ENCODE results near the gene LDLRAD4.

LDLRAD4 gene

GRCh38 chr18:13370995-13371625, 152.6 kb downstream of the LDLRAD4 start:
- DNase-seq (ENCODE audit: low spot score), result peak; percentile 31

- DNase-seq (ENCODE audit: low spot score), result peak; percentile 37
Observed at GRCh38 chr18:13371689-13372418, 153.3 kb downstream of the LDLRAD4 start.

GRCh38 chr18:13372531-13372951, 154.0 kb downstream of the LDLRAD4 start:
- DNase-seq (ENCODE audit: low spot score), result peak; percentile 45

GRCh38 chr18:13374096-13374467, 155.5 kb downstream of the LDLRAD4 start:
- DNase-seq (ENCODE audit: low spot score), result peak; percentile 37

GRCh38 chr18:13374468-13375301, 156.1 kb downstream of the LDLRAD4 start:
- peak; percentile 30 for DNase-seq (ENCODE audit: low spot score)

GRCh38 chr18:13375302-13376255, 157.0 kb downstream of the LDLRAD4 start:
- peak; percentile 31 for DNase-seq (ENCODE audit: low spot score)

GRCh38 chr18:13376298-13376840, 157.8 kb downstream of the LDLRAD4 start:
- no peak for DNase-seq (ENCODE audit: low spot score)

GRCh38 chr18:13376841-13377351, 158.3 kb downstream of the LDLRAD4 start:
- no peak for DNase-seq (ENCODE audit: low spot score)

GRCh38 chr18:13377496-13377895, 158.9 kb downstream of the LDLRAD4 start:
- DNase-seq (ENCODE audit: low spot score), result no peak

- DNase-seq (ENCODE audit: low spot score), result no peak
Observed at GRCh38 chr18:13378150-13378549, 159.6 kb downstream of the LDLRAD4 start.

- DNase-seq (ENCODE audit: low spot score), result no peak
Observed at GRCh38 chr18:13379062-13379865, 160.7 kb downstream of the LDLRAD4 start.

GRCh38 chr18:13379930-13380690, 161.6 kb downstream of the LDLRAD4 start:
- DNase-seq (ENCODE audit: low spot score), result no peak

- no peak for DNase-seq (ENCODE audit: low spot score)
Observed at GRCh38 chr18:13380691-13381070, 162.1 kb downstream of the LDLRAD4 start.

GRCh38 chr18:13381331-13381730, 162.8 kb downstream of the LDLRAD4 start:
- no peak for DNase-seq (ENCODE audit: low spot score)

- DNase-seq (ENCODE audit: low spot score), result no peak
Observed at GRCh38 chr18:13381944-13382365, 163.4 kb downstream of the LDLRAD4 start.

- no peak for DNase-seq (ENCODE audit: low spot score)
Observed at GRCh38 chr18:13382366-13382953, 163.9 kb downstream of the LDLRAD4 start.

GRCh38 chr18:13382954-13383827, 164.6 kb downstream of the LDLRAD4 start:
- no peak for DNase-seq (ENCODE audit: low spot score)
